WI38 (cell line): ENCODE data around the gene L3MBTL4.

ENCODE experiments used
- H3K4me3 ChIP-seq: 2 replicates; pipeline ENCODE4 v1.5.1; 2011; ENCODE audit warnings: low read depth, mild to moderate bottlenecking, control low read depth, low read length
- TF ChIP-seq, protein P1 (sequence below): IDR thresholded peaks from 2 replicates; pipeline ENCODE4 v1.5.1; 2012; ENCODE audit warnings: low read depth, mild to moderate bottlenecking, control low read depth, low read length

The L3MBTL4 gene

GRCh38 chr18:5997361-5997760 lies 417.4 kb downstream of the L3MBTL4 start:
- H3K4me3 ChIP-seq: no peak overlapping the region
- TF ChIP-seq, protein P1, sequence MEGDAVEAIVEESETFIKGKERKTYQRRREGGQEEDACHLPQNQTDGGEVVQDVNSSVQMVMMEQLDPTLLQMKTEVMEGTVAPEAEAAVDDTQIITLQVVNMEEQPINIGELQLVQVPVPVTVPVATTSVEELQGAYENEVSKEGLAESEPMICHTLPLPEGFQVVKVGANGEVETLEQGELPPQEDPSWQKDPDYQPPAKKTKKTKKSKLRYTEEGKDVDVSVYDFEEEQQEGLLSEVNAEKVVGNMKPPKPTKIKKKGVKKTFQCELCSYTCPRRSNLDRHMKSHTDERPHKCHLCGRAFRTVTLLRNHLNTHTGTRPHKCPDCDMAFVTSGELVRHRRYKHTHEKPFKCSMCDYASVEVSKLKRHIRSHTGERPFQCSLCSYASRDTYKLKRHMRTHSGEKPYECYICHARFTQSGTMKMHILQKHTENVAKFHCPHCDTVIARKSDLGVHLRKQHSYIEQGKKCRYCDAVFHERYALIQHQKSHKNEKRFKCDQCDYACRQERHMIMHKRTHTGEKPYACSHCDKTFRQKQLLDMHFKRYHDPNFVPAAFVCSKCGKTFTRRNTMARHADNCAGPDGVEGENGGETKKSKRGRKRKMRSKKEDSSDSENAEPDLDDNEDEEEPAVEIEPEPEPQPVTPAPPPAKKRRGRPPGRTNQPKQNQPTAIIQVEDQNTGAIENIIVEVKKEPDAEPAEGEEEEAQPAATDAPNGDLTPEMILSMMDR: no peak

GRCh38 chr18:5995626-5996025 lies 419.1 kb downstream of the L3MBTL4 start:
- TF ChIP-seq, protein P1: no peak

GRCh38 chr18:5993938-5994337 lies 420.8 kb downstream of the L3MBTL4 start:
- no peak overlapping the region for H3K4me3 ChIP-seq
- TF ChIP-seq, protein P1: no peak

More at GRCh38 chr18:5995626-5996025, 419.1 kb downstream of the L3MBTL4 start:
- no peak overlapping the region for H3K4me3 ChIP-seq

DNA sequence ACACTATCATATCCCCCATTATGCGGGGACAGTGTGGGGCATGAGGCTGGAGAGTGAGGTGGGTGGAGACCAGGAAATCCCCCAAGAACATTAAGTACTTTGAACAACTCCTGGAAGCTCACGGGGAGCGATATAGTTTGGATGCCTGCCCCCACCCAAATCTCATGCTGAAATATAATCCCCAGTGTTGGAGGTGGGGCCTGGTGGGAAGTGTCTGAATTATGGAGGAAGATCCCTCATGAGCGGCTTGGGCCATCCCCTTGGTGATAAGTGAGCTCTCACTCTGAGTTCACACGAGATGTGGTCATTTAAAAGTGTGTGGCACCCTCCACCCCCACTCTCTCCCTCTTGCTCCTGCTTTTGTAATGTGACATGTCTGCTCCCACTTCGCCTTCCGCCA lies 422.3 kb downstream of the L3MBTL4 start:
- TF ChIP-seq, protein P1: no peak
- H3K4me3 ChIP-seq: no peak overlapping the region

DNA sequence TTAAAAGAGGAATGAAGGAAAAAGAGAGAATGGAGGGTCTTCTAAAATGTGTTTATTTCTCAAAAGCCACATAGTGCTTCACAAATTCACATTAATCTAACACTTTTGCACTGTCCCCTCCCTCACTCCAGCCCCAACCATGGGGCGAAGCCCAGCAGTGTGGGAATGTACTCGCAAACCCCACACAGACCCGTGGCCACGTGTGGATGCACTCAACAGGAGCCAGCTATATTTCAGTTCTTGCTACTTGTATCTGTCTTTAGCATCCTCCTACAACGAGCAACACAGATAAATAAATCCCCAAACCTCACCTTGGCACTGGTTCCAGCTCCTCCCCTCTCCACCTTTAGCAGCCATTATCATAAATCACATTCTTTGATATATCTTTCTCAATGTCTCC lies 427.5 kb downstream of the L3MBTL4 start:
- TF ChIP-seq, protein P1: no peak

DNA sequence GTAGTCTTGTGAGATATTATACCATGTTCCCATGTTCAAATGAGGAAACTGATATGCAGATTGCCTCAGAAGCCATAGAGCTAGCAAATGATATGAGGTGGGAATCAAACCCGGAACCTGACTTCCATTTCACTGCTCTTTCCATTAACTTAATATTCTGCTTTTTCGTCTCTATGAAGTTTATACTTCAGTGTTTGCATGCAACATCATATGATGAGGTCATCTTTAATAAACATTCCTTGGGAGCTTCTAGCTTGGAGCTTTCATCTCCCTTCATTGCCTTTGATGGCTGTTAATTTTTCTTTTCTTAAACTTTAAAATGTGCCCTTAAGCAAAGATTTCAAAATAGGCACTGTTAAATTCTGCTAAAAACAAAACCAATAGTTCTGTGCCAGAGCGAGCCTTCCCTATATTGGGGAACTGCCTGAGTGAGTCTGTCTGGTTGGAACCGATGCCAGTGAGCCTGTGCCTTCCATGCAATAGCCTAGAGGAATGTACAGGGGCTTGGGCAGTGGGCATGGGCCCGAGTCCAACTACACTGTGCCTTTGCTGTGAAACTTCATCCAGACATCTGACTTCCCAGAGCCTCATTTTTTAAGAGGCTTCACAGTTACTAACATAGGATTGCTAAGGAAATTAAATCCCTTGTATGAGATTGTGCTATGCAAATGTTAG lies 428.3 kb downstream of the L3MBTL4 start:
- no peak overlapping the region for H3K4me3 ChIP-seq
- TF ChIP-seq, protein P1: no peak

More for the DNA sequence above, 427.5 kb downstream of the L3MBTL4 start:
- H3K4me3 ChIP-seq: no peak overlapping the region

GRCh38 chr18:5984245-5984644 lies 430.5 kb downstream of the L3MBTL4 start:
- TF ChIP-seq, protein P1: no peak
- H3K4me3 ChIP-seq: no peak overlapping the region
